Limb (tissue), 2 donors: ENCODE results near the gene FZD4.

Experiments
- DNase-seq, 2 donors: peaks; one replicate each; pipeline ENCODE4 v3.0.0-alpha.2; 2016; ENCODE audit errors: extremely low spot score in 2 of 2

FZD4 gene

DNA sequence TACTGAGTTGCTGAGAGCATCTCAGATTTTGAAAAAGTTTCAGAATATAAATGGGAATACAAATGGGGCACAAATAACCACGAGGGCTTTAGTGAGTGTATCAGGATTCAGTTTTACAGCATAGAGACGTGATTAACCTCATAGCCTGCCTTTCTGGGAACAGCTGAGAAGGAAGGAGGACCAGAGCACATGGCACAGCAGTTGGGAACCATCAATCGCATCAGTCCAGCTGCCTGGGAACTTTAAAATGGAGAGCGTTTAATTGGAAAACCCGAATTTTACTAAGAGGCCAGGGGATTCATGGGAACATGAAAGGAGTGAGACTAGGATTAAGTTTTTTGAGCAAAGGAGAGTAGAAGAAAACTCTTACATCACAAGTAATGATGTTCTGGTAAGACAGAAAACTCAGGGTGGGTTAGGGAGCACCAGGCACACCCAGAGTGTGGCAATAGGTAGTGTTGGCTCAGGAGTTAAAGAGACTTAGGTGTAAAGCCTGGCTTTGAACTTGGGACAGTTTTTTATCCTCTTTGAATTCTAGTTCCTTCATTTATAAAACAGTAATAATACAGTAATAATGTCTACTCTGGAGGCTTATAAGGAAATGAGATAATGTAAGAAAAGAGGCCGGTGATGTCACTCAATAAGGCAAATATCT is 40.2 kb downstream of the FZD4 start:
- peak in 1 of 2 donors; percentile 84 for DNase-seq

DNA sequence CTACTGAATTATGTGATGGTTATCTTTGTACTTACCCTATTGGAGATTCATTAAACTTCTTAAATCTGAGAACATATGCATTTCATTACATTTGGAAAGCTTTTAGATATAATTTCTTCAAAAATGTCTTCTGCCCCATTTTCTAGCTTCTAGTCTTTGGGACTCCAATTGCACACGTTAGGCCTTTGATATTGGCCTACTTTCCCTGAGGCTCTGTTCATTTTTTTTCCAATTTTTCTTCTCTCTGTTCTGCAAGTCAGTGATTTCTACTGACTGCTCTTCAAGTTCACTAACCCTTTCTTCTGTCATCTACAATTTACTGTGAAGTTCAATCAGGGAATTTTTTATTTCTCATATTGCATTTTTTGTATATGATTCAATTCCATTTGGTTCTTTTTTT is 43.0 kb downstream of the FZD4 start:
- no peak for DNase-seq

DNA sequence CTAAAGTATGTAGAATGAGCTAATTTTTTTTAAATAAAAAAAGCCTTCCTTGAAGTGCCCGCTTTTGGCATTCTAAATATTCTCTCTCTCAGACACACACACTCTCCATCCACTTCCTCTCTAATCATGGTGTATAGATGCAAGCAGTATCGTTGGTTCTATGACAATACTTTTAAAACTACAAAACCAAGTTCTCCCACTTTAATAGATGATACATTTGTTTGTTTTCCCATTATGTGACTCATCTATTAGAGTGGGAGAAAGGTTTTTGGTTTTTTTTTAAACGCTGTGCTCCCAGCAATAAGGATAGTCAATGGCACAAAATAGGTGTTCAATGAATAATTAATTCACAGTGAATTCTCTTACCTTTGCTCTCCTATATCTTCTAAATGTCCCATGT is 44.6 kb downstream of the FZD4 start:
- no peak for DNase-seq

DNA sequence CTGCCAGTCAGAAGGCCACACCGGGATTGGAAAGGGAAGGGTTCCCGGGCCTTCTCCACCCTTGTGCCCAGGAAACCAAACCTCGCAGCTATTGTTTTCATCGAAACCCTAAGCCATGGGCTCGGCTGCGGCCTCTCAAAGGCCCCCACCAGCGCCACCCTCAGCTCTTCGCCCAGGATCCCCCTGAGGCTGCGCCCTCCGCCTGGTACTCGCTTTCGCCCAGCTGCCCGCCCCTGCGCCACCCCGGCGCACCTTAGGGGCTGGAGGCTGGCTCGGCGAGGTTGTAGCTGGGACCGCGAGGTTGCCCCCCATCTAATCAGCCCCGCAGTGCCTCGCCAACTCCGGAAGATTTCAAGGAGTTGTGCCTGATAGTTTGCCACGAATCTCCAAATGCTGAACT is 49.0 kb downstream of the FZD4 start:
- no peak for DNase-seq

DNA sequence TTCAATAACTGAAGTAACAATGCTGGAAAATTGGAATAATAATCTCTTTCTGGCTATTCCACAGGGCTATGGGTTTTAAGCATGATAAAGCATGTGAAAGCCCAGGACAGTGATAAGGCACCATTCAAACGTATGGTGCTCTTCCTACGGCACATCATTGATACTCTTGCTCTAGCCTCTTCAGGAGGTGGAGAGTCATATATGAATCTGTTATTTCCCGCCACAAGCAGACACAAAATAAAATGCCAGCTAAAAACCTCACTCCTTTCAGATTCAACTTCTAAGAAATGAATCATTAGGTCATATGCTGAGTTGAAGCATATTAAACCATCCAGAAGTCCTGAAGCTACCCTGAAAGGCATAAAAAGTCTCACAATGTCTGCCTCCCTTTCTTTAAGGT is 49.9 kb downstream of the FZD4 start:
- DNase-seq, result no peak

DNA sequence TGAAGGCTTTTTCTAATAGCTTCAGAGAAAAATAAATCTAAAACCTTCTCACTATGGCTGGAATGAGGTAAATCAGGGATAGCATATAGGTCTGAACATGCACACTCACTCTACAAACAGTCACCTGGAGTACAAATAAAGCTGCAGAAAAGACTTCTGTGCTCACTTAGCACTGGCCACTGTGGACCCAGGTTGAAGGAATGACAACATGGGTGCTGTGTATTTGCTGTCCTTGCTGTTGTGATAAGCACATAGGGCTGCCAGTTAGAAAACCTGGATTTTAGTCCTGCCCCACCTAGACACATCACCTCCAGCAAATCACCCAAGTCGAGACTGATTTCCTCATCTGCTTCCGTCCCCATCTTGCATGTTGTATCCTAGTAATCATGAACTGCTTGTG is 51.2 kb downstream of the FZD4 start:
- DNase-seq, result no peak

DNA sequence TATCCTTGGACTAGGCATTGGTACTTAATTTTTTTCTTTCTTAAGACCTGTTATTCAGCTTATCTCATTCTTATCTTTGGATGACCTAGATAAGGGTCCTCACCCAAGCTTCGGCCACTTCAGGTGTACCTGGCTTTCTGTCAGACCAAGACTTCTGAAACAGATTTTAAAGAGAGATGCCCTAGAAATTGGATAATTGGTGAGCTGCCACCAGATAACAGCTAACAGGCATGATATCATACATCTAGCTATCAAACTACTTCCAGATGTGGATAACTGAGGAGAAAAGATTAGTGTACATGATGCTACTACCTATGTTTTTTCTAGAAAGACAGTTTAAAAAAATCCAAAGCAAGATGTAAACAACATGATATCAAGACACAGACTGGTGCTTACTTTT is 52.9 kb downstream of the FZD4 start:
- no peak for DNase-seq

DNA sequence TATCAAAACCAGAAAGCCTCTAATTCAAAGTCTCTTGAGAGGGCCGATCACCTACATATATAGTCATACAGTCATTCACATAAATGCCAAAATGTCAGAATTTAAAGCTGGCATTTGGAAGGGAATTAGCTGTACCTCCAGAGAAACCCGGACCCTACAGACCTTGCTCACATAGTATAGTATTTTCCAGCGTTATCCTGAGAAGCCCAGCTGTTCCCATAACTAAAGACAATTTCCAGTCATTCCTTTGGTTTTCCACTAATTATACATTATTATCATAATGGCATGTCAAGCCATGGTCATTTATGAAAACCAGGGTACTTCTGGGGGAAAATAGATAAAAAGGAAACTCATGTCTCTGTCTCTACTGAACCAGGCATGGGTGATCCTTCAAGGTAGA is 53.6 kb downstream of the FZD4 start:
- no peak for DNase-seq

DNA sequence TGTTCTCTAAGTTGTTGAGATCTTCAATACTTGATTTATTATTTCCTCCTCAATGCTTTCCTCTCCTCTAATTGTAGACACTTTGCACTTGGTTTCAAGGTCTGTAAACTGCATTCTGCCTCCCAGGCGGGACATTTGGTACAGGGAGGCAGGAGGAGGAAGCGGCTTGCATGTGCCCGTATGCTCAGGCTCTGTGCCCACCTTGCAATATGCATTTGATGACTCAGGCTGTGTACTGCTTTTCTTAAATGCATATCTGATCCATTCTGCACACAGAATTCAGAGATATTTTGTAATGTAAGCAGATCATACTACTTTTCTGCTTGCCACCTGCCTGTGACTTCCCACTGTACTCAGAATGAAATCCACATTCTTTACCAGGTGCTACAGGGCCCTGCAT is 55.0 kb downstream of the FZD4 start:
- DNase-seq, result no peak

DNA sequence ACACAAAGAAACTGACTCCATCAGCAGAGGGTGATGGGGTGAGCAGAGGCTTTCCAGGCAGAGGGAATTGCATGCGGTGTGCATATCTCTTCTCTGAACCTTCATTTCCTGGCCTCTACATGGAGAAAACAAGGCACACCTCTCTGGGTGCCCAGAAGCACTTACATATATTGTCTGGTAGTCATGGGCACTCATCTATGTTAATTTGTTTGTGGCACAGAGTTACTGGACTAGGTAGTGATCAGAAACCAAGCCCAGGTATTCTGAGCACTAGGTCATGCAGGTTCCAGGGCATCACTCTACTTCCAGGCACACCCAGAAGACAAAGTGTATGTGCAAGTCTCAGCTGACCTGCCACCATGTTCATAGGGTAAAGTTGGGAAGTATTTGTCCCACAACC is 56.5 kb downstream of the FZD4 start:
- DNase-seq, result no peak

DNA sequence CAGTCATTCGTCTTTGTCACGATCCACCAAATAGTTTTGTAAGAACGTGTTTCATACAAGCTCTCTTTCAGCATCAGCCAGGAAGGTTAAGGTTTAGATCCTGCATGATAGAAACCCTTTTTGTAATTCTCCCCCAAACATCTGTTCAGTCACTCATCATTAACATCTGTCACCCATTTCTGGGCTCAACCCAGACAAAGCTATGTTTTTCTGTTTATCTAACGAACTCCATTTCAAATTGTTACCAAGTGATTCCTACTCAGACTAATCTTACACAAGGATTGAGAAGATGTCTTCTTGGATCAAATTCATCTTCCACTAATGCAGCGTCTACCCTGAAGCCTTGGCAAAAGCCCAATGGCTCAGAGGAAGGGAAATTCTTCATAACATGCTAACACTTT is 58.8 kb downstream of the FZD4 start:
- DNase-seq, result peak in 1 of 2 donors; percentile 78
